ENCODE data around the gene VASH2. TPM values are rescaled to one million over a fixed set of nuclear protein-coding genes. Genes with fewer than 3 reads are reported as not detected.
A peak's percentile ranks its signal among the peaks of the same experiment; 100 is the strongest.

The VASH2 gene
- total RNA-seq, 1 experiment from 2014 or later = 303 TPM

GRCh38 chr1:212950243-212951125, at the start of gene VASH2 (continued):
- TF ChIP-seq E2F1 (CRISPR knock-in tag; IDR thresholded peaks at IDR 0.05) (no peak), JAZF1 (CRISPR knock-in tag; IDR thresholded peaks at IDR 0.05) (no peak), HMGXB4 (CRISPR knock-in tag; IDR thresholded peaks at IDR 0.05) (0 out of 2 replicates have a peak, but pooled peaks have one; percentile 37), ESRRA (CRISPR knock-in tag; IDR thresholded peaks at IDR 0.05; ENCODE audit: borderline replicate concordance) (peak; percentile 42; the same call in 1 of the 2 replicates), TEAD4 (CRISPR knock-in tag; IDR thresholded peaks at IDR 0.05) (no peak), NR3C1 (CRISPR knock-in tag; conservative IDR thresholded peaks at IDR 0.05; ENCODE audit: low read depth) (no peak), FOXJ3 (CRISPR knock-in tag; IDR thresholded peaks at IDR 0.05; ENCODE audit: borderline replicate concordance) (no peak), SMAD4 (CRISPR knock-in tag; IDR thresholded peaks at IDR 0.05) (no peak), MAX (CRISPR knock-in tag; IDR thresholded peaks at IDR 0.05) (no peak), SOX15 (CRISPR knock-in tag; IDR thresholded peaks at IDR 0.05) (no peak), EMX1 (CRISPR knock-in tag; IDR thresholded peaks at IDR 0.05) (no peak), ZNF263 (CRISPR knock-in tag; IDR thresholded peaks at IDR 0.05; ENCODE audit: low read depth) (no peak), ATF1 (CRISPR knock-in tag; IDR thresholded peaks at IDR 0.05) (no peak), FOXP4 (CRISPR knock-in tag; IDR thresholded peaks at IDR 0.05) (no peak; the same call in 1 of the 2 replicates), JUN (CRISPR knock-in tag; IDR thresholded peaks at IDR 0.05) (no peak), TP53 (CRISPR knock-in tag; IDR thresholded peaks at IDR 0.05) (peak; percentile 48; the same call in 1 of the 2 replicates), STAT6 (CRISPR knock-in tag; conservative IDR thresholded peaks at IDR 0.05; ENCODE audit: low read depth) (no peak), ZNF317 (CRISPR knock-in tag; IDR thresholded peaks at IDR 0.05; ENCODE audit: borderline replicate concordance, low read depth) (no peak), PRRX2 (CRISPR knock-in tag; IDR thresholded peaks at IDR 0.05) (no peak), CBFB (CRISPR knock-in tag; IDR thresholded peaks at IDR 0.05; ENCODE audit: low read depth) (no peak), ATF3 (CRISPR knock-in tag; conservative IDR thresholded peaks at IDR 0.05) (no peak), CTCF (IDR thresholded peaks at IDR 0.05) (no peak), IRF2 (CRISPR knock-in tag; IDR thresholded peaks at IDR 0.05; ENCODE audit: borderline replicate concordance, low read depth) (no peak)

Data from WTC11 (cell line).